Panc1 (cell line): ENCODE data around the gene ZNF592.

ENCODE experiments used
- CTCF ChIP-seq: fragments of 450-650 bp; IDR thresholded peaks from 2 replicates; pipeline ENCODE4 v1.5.1; 2017; ENCODE audit warnings: mild to moderate bottlenecking
- POLR2AphosphoS5 ChIP-seq: IDR thresholded peaks from 2 replicates; pipeline ENCODE4 v1.6.1; 2012; ENCODE audit warnings: mild to moderate bottlenecking, low read depth, low read length, moderate library complexity
- REST ChIP-seq, 2 experiments: IDR thresholded peaks; 2 replicates each; pipeline ENCODE4 v1.6.1; 2011 to 2012; ENCODE audit warnings: low read depth in 2 of 2, control low read depth in 1 of 2, low read length in 1 of 2, mild to moderate bottlenecking in 1 of 2, moderate library complexity in 1 of 2; ENCODE audit not compliant: insufficient read depth in 1 of 2
- SIN3A ChIP-seq: IDR thresholded peaks from 2 replicates; pipeline ENCODE4 v1.6.1; 2012; ENCODE audit warnings: low read depth, mild to moderate bottlenecking, low read length, moderate library complexity, borderline replicate concordance; ENCODE audit not compliant: insufficient read depth

GRCh38 chr15:84816694-84817465, 68.5 kb downstream of the ZNF592 start, which contains the start of gene ALPK3:
- TF ChIP-seq CTCF, result no peak
- TF ChIP-seq POLR2AphosphoS5, result no peak
- TF ChIP-seq REST (IDR thresholded peaks at IDR 0.05; ENCODE audit: insufficient read depth in 1 of 2, low read depth in 2 of 2, low read length in 1 of 2), result no peak
- TF ChIP-seq SIN3A, result no peak
